GM21576 (cell line): Measurements from ENCODE around the gene GRIK4.

Experiments
- ATAC-seq: cut with Tn5 transposase; IDR thresholded peaks from one replicate; pipeline ENCODE4 v1.9.1; 2021; ENCODE audit warnings: mild to moderate bottlenecking, moderate library complexity; ENCODE audit not compliant: unreplicated experiment

Gene GRIK4

GRCh38 chr11:120900643-120901042, 389.1 kb downstream of the GRIK4 start:
- ATAC-seq: no peak

- no peak for ATAC-seq
Observed at GRCh38 chr11:120903686-120904085, 392.1 kb downstream of the GRIK4 start.

- no peak for ATAC-seq
Observed at GRCh38 chr11:120904116-120904515, 392.6 kb downstream of the GRIK4 start.

- no peak for ATAC-seq
Observed at GRCh38 chr11:120906766-120907165, 395.2 kb downstream of the GRIK4 start.

- ATAC-seq: no peak
Observed at GRCh38 chr11:120907971-120908370, 396.4 kb downstream of the GRIK4 start.

GRCh38 chr11:120908461-120909181, 397.1 kb downstream of the GRIK4 start:
- ATAC-seq: no peak

GRCh38 chr11:120909676-120910416, 398.3 kb downstream of the GRIK4 start:
- no peak for ATAC-seq

- no peak for ATAC-seq
Observed at GRCh38 chr11:120911943-120912342, 400.4 kb downstream of the GRIK4 start.

- no peak for ATAC-seq
Observed at GRCh38 chr11:120912504-120912903, 401.0 kb downstream of the GRIK4 start.

GRCh38 chr11:120912915-120913314, 401.4 kb downstream of the GRIK4 start:
- ATAC-seq: no peak

GRCh38 chr11:120914021-120914420, 402.5 kb downstream of the GRIK4 start:
- no peak for ATAC-seq

GRCh38 chr11:120914601-120915000, 403.1 kb downstream of the GRIK4 start:
- no peak for ATAC-seq

- no peak for ATAC-seq
Observed at GRCh38 chr11:120917559-120918239, 406.2 kb downstream of the GRIK4 start.

- ATAC-seq: no peak
Observed at GRCh38 chr11:120918257-120918656, 406.7 kb downstream of the GRIK4 start.

- no peak for ATAC-seq
Observed at GRCh38 chr11:120919045-120919444, 407.5 kb downstream of the GRIK4 start.

- no peak for ATAC-seq
Observed at GRCh38 chr11:120919566-120919965, 408.0 kb downstream of the GRIK4 start.

GRCh38 chr11:120923866-120924508, 412.4 kb downstream of the GRIK4 start:
- ATAC-seq: no peak

GRCh38 chr11:120925944-120926343, 414.4 kb downstream of the GRIK4 start:
- ATAC-seq: peak; percentile 99

- no peak for ATAC-seq
Observed at GRCh38 chr11:120928627-120929026, 417.1 kb downstream of the GRIK4 start.

GRCh38 chr11:120929090-120929489, 417.5 kb downstream of the GRIK4 start:
- no peak for ATAC-seq

GRCh38 chr11:120929664-120930154, 418.2 kb downstream of the GRIK4 start:
- no peak for ATAC-seq
